Measurements from ENCODE around the gene DLL1. TPM values are rescaled to one million over a fixed set of nuclear protein-coding genes. Genes with fewer than 3 reads are reported as not detected.

DLL1 gene
- total RNA-seq, 1 experiment from 2014 or later, result 2.4 TPM

GRCh38 chr6:170295510-170296422 lies 4.9 kb upstream of the DLL1 start:
- peak; percentile 33 for DNase-seq (ENCODE audit: low read depth)

DNA sequence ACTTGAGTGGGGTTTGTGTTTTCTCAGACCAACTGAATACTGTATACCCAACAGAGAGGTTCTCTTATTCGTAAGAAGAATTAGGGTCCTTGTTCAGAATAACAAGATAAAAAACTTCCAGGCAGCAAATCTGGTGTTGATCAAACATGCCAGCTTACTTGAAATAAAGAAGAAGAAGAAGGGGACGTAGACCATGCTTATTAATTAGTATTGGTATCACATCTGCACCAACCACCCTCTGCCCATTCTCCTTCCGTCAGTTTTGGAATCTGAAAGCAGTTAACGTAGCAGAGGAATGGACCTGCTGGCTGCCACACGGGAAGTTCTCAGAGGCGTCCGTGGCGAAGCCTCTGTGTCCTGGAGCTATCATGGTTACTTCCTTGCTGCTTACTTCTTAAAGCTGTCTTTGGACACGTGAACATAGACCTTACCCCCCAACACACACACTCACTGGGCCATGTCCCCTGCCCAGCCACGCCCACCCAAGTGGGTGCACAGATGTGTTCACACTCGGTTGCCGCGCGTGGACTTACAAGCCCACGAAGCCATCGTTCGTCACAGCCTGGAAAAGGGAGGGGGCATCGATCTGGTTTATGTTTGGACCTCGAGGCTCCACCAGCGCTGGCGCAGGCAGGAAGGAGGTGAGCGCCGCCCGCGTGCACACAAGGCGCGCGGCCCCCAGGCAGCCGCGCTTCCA lies 4.1 kb upstream of the DLL1 start:
- DNase-seq (ENCODE audit: low read depth), result no peak

GRCh38 chr6:170294298-170294730 lies 3.4 kb upstream of the DLL1 start:
- peak; percentile 9 for DNase-seq (ENCODE audit: low read depth)

- no peak for DNase-seq (ENCODE audit: low read depth)
Measured at GRCh38 chr6:170293341-170294231, 2.7 kb upstream of the DLL1 start.

DNA sequence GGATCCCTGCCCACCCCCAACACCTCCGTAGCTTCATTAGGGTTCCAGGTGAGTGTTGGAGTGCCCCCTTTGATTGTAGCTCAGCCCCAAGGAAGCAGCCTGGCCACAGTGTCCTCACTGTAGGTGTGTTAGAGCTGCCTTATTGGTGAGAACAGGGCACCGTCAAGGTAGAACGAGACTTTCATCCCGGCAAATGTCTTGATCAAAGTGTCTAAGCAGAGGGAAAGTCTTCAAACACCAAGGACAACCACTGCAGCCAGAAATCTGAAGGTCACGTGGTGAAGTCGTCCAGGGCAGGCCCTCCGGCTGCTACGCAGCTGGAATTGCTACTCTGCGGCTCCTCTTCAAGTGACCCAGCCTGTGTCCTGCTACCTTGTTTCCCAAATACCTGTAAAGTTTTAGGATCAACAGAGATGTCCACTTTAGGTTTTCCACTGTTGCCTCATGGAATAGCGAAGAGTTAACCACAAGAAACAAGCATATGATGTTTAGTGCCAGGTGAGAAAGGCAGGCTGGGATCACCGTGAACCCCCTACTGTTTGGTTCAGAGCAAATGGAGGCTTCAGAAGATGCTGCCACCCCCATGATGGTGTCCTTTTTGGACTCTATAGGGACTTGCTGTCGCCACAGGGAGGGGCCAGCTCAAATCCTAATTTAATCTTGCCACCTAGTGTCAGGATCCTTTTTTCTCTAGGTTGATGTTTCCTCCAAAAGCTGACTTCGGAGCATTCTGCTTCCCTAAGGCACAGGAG lies 1.7 kb upstream of the DLL1 start:
- DNase-seq (ENCODE audit: low read depth), result peak; percentile 50

DNA sequence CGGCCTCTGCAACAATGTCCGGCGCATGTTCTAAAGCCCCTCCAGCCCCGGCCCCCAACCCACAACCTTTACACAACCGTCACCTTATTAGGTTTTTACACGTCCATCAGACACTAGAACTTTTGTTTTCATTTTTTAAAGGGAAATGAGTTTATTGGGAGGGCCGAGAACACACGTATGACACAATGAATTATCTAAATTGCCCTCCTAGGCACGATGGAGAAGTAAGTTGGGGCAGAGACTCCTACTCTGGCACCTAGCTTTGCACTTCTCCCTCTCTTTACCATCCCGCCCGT lies 1.2 kb upstream of the DLL1 start:
- DNase-seq (ENCODE audit: low read depth), result no peak

DNA sequence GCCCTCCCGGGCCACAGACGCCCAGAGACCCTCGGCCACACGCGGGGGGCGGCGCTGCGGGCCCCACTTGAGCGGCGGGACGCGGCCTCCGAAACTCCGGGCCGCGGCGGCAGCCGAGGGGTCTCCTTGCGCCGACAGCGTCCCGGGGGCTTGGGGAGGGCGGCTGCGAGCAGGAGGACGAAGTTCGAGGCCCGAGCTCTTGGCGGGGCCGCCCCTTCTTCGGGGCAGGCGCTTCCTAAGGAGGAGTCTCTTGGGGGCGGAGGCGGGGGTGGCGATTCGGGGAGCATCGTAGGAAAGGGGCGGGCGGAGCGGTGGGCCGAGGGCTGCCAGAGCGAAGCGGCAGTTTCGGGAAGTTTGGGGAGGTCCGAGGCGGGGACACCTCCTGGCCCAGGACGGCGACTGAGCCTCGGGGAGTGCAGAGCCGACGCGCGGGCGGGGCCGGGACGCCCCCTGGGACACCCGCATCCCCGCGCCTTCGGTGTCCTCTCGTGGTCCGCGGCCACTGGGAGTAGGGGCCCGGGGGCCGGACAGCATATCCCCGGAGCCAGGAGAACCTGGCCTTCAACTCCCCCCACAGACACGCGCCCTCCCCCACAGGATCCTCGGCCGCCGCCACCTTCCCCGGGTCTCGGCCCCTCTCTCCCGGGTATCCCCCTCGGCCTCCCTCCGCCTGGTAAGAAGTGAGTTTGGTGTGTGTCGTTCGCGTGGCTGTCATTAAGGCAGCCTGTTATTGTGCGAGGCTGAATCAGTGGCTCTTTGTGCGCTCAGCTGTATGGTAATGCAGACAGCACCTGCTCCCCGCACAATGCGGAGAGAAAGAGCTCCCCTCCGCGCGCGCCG lies 613 bp upstream of the DLL1 start:
- peak; percentile 61 for DNase-seq (ENCODE audit: low read depth)

DNA sequence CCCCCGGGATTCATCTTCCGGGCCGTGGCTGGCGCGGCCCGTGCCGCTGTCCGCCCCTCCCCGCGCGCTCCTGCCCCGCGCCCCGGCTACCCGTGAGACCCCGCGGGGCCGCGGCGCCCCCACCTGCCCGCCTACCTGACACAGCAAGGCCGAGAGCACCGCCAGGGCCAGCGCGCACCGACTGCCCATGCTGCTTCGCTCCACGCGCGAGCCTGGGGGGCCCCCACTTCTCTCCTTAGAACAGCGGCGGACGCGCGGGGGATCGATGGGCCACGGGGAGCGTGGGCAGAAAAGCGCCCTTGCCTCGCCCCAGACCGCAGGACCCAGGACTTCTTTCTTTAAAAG lies 955 bp downstream of the DLL1 start:
- no peak for DNase-seq (ENCODE audit: low read depth)

GRCh38 chr6:170289180-170289931 lies 1.5 kb downstream of the DLL1 start:
- no peak for DNase-seq (ENCODE audit: low read depth)

DNA sequence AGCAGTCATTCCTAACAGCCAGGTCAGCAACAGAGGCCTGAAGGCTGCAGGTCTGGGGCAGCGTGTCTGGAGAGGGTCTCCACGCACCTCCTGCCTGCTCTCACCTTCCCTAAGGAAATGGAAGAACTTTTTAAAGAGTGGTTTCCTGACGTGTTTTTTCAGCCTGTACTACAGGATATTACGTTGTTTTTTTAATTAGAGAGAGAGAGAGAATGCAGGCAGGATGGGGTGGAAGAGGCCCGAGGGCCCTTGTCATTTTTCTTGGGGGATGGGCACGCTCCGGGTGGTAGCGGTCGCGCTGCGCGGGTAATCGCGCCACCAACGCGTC lies 2.1 kb downstream of the DLL1 start:
- no peak for DNase-seq (ENCODE audit: low read depth)

DNA sequence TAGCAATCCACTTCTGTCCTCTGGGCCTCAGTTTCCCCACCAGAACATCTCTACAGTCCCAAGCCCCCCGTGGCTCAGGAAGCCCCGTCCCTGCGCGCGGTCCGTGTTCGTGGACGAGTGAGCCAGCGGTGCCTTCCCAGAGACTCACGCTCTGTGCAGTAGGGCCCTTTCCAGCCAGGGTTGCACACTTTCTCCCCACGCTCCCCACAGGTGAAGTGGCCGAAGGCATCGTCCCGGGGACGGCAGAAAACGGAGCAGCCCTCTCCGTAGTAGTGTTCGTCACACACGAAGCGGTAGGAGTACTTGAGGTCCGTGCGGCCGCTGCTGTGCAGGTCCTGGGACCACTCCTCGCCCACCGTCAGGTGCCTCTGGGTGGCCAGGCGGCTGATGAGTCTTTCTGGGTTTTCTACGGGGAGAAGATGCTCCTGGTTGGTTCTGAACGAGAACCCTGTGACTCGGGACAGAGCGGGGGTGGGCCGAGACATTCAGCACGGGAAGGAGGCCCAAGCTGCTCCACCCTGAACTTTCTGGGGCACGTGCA lies 2.7 kb downstream of the DLL1 start:
- DNase-seq (ENCODE audit: low read depth), result no peak

GRCh38 chr6:170287371-170287876 lies 3.5 kb downstream of the DLL1 start:
- no peak for DNase-seq (ENCODE audit: low read depth)

- no peak for DNase-seq (ENCODE audit: low read depth)
Measured at GRCh38 chr6:170286934-170287265, 4.0 kb downstream of the DLL1 start.

GRCh38 chr6:170286246-170286933 lies 4.5 kb downstream of the DLL1 start:
- no peak for DNase-seq (ENCODE audit: low read depth)

- no peak for DNase-seq (ENCODE audit: low read depth)
Measured at GRCh38 chr6:170285482-170285881, 5.4 kb downstream of the DLL1 start.

DNA sequence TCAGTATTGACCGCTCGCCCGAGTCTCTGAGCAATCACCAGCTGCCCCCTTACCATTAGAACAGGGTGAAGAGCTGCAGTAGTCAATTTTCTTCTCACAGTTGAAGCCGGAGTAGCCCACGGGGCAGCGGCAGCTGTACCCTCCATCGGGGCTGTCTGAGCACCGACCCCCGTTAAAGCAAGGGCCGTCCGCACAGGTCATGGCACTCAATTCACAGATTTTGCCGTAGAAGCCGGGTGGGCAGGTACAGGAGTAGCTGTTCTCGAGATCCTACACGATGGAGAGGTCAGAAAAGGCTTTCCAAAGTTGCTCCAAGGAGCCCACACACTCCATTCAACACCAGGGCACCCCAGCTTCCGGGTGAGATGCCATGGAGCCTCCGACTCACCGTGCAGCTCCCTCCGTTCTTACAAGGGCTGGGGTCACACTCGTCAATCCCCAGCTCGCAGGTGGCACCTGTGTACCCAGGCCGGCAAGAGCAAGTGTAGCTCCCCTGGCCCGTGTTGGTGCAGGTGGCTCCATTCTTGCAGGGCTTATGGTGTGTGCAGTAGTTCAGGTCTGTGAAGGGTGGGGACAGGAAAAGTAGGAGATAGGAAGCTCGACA lies 5.9 kb downstream of the DLL1 start:
- DNase-seq (ENCODE audit: low read depth), result no peak

GRCh38 chr6:170284126-170284773 lies 6.6 kb downstream of the DLL1 start:
- DNase-seq (ENCODE audit: low read depth), result no peak

Measured in RPMI7951 (cell line).